ENCODE data around the gene ANKRD12. TPM values are rescaled to one million over a fixed set of nuclear protein-coding genes. Genes with fewer than 3 reads are reported as not detected.

ANKRD12 gene
- total RNA-seq, 1 experiment from 2014 or later = 31.6 TPM

- ChIA-PET CTCF (interaction anchor here (0.6 kb wide), 1 partner anchor 310 kb away, joined by 3 read pairs; no protein-coding TSS in a partner anchor), POLR2A (ENCODE audit: unreplicated experiment) (no interaction called here)
- Histone ChIP-seq H4K20me1 (ENCODE audit: insufficient read depth) (peaks cover 3% of the 10 kb centered on the region; the same call in 1 of the 2 replicates), H3K9me2 (ENCODE audit: insufficient read depth) (no peaks in the 10 kb centered on the region), H2AFZ (no peak overlapping the region), H3K9me3 (ENCODE audit: insufficient read depth, low read depth) (no peaks in the 10 kb centered on the region), H3F3A (ENCODE audit: insufficient read depth, low read depth) (no peaks in the 10 kb centered on the region), H3K27me3 (ENCODE audit: insufficient read depth, low read depth) (no peaks in the 10 kb centered on the region), H3K4me3 (no peak overlapping the region), H3K79me2 (ENCODE audit: low read depth) (no peaks in the 10 kb centered on the region), H3K4me2 (no peak overlapping the region), H3K27ac (no peak overlapping the region), H3K4me1 (replicated peaks; ENCODE audit: insufficient read depth) (no peaks in the 10 kb centered on the region), H3K36me3 (ENCODE audit: low read depth) (no peaks in the 10 kb centered on the region)
- no peak for DNase-seq
- intact Hi-C loops (cut with micrococcal nuclease; ENCODE audit: unreplicated experiment) = no loop called here
- no TSS peak for BruUV-seq (replicated peaks)
- TF ChIP-seq CTCF (conservative IDR thresholded peaks at IDR 0.05) = no peak
- TF ChIP-seq EZH2 (IDR thresholded peaks at IDR 0.05; ENCODE audit: low read depth) = no peak
Measured at GRCh38 chr18:9239720-9240119, 103.1 kb downstream of the ANKRD12 start.

GRCh38 chr18:9240270-9240669, 103.7 kb downstream of the ANKRD12 start:
- no peak for TF ChIP-seq EZH2 (IDR thresholded peaks at IDR 0.05; ENCODE audit: low read depth)
- no peak for TF ChIP-seq CTCF (conservative IDR thresholded peaks at IDR 0.05)
- H3K4me1 ChIP-seq (replicated peaks; ENCODE audit: insufficient read depth) = no peaks in the 10 kb centered on the region
- ChIA-PET CTCF (interaction anchor here (0.6 kb wide), 1 partner anchor 310 kb away, joined by 3 read pairs; no protein-coding TSS in a partner anchor), POLR2A (ENCODE audit: unreplicated experiment) (no interaction called here)
- no peaks in the 10 kb centered on the region for H3K9me3 ChIP-seq (ENCODE audit: insufficient read depth, low read depth)
- no peaks in the 10 kb centered on the region for H3K27me3 ChIP-seq (ENCODE audit: insufficient read depth, low read depth)
- no peaks in the 10 kb centered on the region for H3F3A ChIP-seq (ENCODE audit: insufficient read depth, low read depth)
- H3K27ac ChIP-seq = no peak overlapping the region
- no peak overlapping the region for H3K4me2 ChIP-seq
- no TSS peak for BruUV-seq (replicated peaks)
- no peaks in the 10 kb centered on the region for H3K36me3 ChIP-seq (ENCODE audit: low read depth)
- DNase-seq = no peak
- peaks cover 3% of the 10 kb centered on the region; the same call in 1 of the 2 replicates for H4K20me1 ChIP-seq (ENCODE audit: insufficient read depth)
- intact Hi-C loops (cut with micrococcal nuclease; ENCODE audit: unreplicated experiment) = no loop called here
- no peak overlapping the region for H3K4me3 ChIP-seq
- no peak overlapping the region for H2AFZ ChIP-seq
- H3K79me2 ChIP-seq (ENCODE audit: low read depth) = no peaks in the 10 kb centered on the region
- H3K9me2 ChIP-seq (ENCODE audit: insufficient read depth) = no peaks in the 10 kb centered on the region

GRCh38 chr18:9243029-9243428, 106.4 kb downstream of the ANKRD12 start:
- intact Hi-C loops (cut with micrococcal nuclease; ENCODE audit: unreplicated experiment) = no loop called here
- Histone ChIP-seq H3K4me2 (no peak overlapping the region), H3K36me3 (ENCODE audit: low read depth) (no peaks in the 10 kb centered on the region), H3K9me3 (ENCODE audit: insufficient read depth, low read depth) (no peaks in the 10 kb centered on the region), H3K4me3 (no peak overlapping the region), H3K27ac (no peak overlapping the region), H3K9me2 (ENCODE audit: insufficient read depth) (no peaks in the 10 kb centered on the region), H3F3A (ENCODE audit: insufficient read depth, low read depth) (no peaks in the 10 kb centered on the region), H3K27me3 (ENCODE audit: insufficient read depth, low read depth) (no peaks in the 10 kb centered on the region), H2AFZ (no peak overlapping the region), H3K79me2 (ENCODE audit: low read depth) (no peaks in the 10 kb centered on the region), H4K20me1 (ENCODE audit: insufficient read depth) (0 out of 2 replicates have a peak, but pooled peaks cover 3% of the 10 kb centered on the region), H3K4me1 (replicated peaks; ENCODE audit: insufficient read depth) (no peaks in the 10 kb centered on the region)
- POLR2A ChIA-PET (ENCODE audit: unreplicated experiment) = interaction anchor here (0.8 kb wide), 1 partner anchor 50 kb away, joined by 7 read pairs; no protein-coding TSS in a partner anchor
- DNase-seq = no peak
- BruUV-seq (replicated peaks) = no TSS peak
- TF ChIP-seq CTCF (conservative IDR thresholded peaks at IDR 0.05) (no peak), EZH2 (IDR thresholded peaks at IDR 0.05; ENCODE audit: low read depth) (no peak)
- CTCF ChIA-PET = no interaction called here

Data from PC-9 (cell line).